A172 (cell line): ENCODE data around the gene MRC2. TPM values are rescaled to one million over a fixed set of nuclear protein-coding genes. Genes with fewer than 3 reads are reported as not detected.

ENCODE experiments used
- DNase-seq: peaks from one replicate; pipeline ENCODE4 v3.0.0-alpha.2; 2015; ENCODE audit warnings: low spot score
- total RNA-seq: library from RNA; depleted of rRNA; stranded (reverse); fragments of >200 nt; shearing (Covaris generic); gene quantifications from 2 replicates; pipeline ENCODE4 v1.2.3, GENCODE V29; 2014

Gene MRC2
- total RNA-seq, 1 experiment from 2014 or later, result 123 TPM

DNA sequence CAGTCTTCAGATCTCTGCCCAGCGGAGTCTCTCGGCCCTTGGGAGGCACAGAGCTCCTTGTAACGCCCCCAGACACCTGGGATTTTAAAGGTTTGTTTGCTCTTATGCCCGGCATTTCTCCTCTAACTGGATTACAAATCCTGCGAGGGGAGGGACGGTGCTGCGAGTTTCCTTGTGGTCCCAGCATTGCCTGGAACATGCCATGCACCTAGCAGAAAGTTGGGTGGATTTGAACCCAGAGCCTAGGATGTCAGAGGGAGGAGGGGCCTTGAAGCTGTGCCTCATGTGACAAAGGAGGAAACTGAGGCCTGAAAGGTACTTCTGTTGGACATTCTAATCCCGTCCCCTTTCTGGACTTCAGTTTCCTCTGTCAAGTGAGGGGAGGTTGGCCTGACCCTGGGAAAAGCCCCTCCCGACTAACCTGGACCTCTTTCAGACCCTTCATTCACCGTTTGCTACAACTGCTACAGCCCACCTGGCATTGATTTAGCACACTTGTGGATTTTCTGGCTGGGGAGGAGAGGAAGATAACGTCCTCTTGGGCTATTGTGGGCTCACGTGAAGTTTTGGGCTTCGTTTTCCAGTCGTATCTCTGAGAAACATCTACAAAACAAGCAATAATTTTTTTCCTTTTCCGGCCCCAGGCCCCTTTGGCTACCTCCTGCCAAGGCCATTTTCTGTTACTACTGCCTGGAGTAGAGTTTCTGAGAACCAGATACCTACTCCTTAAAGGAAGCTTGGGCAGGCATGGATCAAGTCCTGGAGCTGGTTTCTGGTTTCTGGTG is 30.9 kb downstream of the MRC2 start:
- no peak for DNase-seq

DNA sequence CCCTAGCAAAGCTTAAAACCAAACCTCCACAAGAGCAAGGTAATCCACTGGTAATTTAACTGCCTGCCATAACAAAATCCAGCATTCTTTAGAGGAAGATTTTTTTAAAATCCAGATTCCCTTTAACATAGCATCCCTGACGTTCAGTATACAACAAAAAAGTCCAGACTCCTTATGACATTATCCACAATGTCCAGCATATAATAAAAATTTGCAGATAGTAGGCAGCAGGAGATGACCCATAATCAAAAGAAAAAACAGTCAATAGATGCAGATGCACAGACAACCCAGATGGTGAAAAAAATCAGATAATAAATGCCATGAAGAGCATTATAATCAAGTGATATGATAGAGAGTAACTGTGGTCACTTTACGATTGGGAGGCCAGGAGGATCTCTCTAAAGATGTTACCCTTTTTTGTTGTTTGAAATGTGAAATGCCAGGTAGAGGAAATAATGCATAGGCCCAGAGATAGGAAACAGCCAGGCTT is 33.2 kb downstream of the MRC2 start:
- DNase-seq, result no peak

DNA sequence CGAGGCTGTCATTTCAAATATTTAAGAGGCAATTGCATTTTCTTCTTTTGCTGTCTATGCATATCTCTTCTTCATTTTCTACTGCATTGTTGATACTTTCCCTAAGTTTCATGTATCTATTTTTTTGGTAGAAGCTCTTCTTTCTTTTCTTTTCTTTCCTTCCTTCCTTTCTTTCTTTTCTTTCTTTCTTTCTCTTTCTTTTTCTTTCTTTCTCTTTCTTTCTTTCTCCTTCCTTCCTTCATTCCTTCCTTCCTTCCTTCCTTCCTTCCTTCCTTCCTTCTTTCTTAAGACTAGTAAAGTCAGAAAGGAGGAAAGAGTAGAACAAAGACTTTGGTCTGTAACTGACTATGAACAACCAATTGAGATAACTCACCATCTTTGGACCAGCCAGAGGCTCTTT is 33.9 kb downstream of the MRC2 start:
- no peak for DNase-seq

DNA sequence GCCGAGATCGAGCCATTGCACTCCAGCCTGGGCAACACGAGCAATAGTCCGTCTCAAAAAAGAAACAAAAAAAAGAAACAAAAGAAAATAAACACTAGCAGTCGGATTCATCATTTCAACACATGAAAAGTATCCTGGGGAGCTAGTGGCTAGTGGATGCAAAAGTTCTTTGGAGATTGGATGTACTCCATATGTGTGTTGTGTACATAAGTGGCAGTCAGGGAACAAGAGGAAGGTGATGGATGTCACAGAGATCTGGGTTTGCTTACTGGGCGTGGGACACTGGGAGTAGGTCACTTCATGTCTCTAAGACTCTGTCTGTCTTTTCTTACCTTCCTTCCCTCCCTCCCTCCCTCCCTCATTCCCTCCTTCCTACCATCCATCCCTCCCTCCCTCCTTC is 35.4 kb downstream of the MRC2 start:
- no peak for DNase-seq

DNA sequence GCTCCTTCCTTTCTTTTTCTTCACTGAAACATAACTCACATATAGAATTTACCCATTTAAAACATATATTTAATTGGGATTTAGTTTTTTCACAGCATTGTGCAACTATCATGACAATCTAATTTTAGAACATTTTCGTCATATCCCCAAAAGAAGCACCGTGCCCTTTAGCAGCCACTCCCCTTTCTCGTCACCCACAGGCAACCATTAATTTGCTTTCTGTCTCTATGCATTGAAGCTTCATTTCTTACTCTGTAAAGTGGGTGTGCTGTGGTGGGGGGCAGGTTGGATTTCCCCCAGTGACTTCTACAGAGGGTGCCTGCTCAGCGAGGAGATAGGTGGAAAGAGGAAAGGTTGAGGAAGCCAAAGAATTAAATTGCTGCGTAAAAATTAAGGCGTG is 35.8 kb downstream of the MRC2 start:
- DNase-seq, result no peak

DNA sequence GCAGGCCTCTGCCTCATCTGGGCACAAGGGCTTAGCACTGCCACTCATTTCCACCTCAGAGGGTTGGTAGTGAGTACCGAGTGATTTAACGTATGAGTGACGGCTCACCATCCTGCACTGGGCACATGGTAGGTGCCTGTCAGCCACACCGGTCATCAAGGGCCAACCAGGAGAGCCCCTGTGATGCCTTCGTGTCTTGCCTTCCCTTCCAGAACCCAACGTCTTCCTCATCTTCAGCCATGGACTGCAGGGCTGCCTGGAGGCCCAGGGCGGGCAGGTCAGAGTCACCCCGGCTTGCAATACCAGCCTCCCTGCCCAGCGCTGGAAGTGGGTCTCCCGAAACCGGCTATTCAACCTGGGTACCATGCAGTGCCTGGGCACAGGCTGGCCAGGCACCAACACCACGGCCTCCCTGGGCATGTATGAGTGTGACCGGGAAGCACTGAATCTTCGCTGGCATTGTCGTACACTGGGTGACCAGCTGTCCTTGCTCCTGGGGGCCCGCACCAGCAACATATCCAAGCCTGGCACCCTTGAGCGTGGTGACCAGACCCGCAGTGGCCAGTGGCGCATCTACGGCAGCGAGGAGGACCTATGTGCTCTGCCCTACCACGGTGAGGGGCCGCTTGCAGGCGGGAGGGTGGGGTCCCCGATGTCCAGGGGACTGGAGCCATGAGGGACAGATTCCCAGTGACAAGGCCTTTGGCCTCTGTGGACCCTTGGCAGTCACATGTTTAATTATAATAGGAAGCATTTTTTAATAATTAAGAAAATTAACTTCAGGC is 37.1 kb downstream of the MRC2 start:
- no peak for DNase-seq

DNA sequence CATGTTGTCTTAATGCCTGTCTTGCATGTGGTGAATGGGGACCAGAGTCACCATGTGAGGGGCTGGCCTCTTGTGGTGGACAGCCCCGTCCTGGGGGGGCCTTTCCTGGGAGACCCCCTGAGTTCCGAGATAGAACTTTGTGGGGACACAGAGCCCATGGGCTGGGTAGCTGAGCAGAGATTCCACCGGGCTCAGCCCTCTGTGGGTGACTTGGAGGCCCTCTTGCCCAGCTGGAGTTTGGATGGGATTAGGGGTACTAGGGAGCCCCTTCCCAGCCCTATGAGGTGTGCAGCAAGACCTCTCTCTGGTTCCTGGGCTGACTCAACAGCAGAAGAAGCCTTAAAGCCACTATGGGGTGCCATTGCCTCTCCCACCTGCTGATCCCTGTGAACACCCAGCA is 38.1 kb downstream of the MRC2 start:
- DNase-seq, result no peak

DNA sequence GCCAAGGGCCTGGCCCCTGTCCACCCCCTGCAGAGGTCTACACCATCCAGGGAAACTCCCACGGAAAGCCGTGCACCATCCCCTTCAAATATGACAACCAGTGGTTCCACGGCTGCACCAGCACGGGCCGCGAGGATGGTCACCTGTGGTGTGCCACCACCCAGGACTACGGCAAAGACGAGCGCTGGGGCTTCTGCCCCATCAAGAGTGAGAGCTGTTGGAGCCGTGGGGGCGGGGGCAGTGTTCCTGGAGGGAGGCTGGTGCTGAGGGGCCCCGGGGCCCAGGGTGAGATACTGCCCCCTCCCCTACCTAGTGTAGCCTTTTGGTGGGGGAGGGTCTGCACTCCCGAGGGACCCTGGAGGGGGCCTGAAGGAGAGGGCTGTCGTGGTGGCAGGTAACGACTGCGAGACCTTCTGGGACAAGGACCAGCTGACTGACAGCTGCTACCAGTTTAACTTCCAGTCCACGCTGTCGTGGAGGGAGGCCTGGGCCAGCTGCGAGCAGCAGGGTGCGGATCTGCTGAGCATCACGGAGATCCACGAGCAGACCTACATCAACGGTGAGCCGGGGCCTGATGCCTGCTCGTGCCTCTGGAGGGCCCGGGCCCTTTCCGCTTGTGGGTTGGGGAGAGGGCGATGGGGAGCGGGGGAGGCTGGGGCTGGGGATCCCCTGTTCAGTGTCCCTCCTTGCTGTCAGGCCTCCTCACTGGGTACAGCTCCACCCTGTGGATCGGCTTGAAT is 38.8 kb downstream of the MRC2 start:
- DNase-seq, result no peak

DNA sequence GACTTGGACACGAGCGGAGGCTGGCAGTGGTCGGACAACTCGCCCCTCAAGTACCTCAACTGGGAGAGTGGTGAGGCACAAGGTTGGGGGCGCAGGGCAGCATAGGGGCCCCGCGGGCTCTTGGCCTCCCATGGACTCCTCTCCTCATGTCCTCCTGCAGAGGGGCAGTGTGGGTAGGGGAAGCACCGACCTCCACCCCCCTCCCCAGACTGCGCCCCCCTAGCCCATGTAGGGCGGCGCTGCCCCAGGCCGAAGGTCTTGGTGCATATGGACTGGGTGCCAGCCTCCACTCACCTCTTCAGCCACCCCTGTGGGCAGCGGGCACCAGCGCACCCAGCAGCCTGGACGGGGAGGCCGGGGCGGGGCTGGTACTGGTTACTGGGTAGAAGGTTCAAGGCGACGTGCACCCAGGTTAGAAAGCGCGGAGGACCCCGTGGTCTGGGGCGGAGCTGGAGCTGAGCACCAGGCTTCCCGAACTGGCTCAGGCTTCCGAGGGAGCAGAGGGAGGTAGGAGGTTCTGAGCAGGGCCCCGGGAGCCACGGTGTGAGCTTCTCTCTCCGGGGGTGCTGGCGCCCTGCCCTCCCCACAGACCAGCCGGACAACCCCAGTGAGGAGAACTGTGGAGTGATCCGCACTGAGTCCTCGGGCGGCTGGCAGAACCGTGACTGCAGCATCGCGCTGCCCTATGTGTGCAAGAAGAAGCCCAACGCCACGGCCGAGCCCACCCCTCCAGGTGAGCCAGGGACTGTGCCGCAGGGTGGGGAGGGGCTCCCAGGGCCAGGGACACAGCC is 39.5 kb downstream of the MRC2 start:
- no peak for DNase-seq

DNA sequence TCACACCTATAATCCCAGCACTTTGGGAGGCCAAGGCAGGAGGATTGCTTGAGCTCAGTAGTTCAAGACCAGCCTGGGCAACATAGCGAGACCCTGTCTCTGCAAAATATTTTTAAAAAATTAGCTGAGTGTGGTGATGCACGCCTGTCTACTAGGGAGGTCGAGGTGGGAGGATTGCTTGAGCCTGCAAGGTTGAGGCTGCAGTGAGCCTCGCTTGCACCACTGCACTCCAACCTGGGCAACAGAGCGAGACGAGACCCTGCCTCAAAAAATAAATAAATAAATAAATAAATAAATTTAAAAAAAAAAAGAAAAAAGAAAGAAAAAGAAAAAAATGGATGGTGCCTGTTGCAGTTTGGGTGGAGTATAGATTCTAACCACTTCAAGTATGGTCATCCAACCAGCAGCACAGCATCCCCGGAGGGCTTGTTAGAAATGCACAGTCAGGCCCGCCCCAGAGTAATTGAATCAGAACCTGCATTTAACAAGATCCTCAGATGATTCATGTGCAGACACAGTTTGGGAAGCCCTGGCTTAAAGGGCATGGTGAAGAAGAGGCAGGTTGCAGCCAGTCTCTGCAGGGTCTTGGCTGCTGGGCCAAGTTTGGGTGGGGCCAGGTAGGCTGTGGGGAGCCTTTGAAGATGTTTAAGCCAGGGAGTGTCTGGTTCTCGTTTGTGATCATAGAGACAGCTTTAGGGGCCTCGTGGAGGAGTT is 40.8 kb downstream of the MRC2 start:
- peak; percentile 26 for DNase-seq

DNA sequence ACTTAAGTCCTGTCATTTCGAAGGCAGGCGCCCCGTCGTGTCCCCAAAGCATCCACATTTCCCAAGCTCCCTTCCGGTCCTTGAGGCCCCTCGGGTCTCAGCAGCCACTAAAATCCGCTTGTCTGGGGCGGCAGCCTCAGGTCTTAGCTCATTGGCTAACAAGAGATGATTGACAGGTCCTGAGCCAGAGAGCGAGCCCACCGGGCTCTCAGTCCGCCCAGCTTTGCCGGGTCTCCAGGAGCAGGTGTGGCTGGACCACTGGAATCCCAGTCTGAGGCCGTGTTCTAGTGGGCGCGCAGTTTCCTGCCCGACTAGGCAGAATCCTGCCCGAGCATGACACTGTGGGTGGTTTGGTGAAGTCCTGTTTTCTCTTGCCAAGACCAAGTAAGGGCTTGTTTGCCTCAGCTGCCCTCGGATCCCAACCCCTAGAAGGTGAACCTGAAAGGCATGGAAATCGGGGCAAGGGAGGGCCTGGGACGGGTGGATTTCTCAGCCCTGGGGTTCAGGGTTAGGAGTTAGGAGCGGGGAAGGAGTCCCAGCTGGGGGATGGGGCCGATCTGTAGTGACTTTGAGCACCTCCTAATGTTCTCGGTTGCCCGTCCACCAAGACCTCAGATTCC is 42.8 kb downstream of the MRC2 start:
- DNase-seq, result no peak

DNA sequence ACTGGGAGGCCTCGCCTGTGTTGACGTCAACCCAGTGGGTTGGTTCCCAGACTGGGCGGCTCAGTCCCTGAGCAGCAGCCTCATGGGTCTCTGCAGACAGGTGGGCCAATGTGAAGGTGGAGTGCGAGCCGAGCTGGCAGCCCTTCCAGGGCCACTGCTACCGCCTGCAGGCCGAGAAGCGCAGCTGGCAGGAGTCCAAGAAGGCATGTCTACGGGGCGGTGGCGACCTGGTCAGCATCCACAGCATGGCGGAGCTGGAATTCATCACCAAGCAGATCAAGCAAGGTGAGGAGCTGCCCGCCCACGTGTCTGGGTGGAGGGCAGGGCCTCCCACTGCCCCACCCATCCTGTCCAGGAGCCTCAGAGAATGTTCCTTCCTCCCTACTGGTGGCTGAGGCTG is 44.1 kb downstream of the MRC2 start:
- DNase-seq, result no peak

DNA sequence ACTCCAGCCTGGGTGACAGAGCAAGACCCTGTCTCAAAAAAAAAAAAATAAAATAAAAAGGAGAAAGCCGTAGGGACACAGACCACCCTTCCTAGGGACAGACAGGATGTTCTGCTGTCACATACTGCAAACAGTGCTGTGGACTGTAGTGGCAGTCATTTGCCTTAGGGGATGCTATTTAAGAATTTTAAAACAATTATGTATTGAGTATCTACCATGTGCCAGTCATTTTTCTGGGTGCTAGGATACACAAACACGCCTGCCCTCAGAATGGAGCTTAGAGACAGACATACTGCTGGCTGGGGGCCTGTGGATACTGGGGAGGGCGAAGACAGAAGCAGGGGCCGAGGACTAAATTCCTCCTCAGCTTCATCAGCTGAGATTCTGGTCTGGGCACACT is 45.5 kb downstream of the MRC2 start:
- no peak for DNase-seq

DNA sequence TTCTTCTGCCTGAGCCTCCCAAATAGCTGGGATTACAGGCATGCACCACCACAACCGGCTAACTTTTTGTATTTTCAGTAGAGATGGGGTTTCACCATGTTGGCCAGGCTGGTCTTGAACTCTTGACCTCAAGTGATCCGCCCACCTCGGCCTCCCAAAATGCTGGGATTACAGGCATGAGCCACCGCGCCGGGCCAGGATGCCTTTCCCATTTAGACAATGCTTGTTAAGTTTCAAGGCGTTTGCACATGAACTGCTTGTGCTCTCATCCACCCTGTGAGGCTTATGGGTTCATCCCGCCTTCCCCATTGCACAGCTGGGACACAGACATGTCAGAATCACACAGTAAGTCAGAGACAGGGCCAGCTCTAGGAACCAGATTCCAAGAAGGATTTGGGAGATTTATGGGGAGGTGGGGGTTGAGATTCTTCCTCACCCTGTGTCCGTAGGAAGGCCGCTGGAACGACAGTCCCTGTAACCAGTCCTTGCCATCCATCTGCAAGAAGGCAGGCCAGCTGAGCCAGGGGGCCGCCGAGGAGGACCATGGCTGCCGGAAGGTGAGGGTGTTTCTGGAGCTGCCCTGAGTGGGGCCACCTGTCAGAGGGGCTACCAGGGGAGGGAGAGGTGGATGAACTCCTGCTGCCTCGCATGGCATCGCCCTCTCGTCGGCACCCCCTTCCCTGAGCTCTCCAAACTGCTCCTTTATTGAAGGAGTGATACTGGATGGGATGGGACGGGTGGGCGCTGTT is 46.3 kb downstream of the MRC2 start:
- no peak for DNase-seq

DNA sequence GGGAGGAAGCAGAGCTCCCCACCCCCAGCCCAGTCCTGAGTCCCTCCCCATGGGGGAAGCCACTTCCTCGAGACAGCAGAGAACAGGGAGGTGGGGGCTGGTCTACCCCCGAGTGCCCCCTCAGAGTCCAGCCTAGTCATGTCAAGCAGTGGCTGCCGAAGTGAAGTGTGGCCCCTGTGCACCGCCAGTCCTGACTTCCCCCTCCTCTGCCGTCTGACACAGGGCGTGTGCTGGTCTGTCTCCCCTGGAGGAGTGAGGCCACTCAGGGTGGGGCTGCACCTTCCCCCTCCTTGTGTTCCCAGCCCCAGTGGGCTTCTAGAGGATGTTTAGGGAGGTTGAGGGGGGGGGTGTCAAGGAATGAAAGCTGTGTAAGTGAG is 46.9 kb downstream of the MRC2 start:
- no peak for DNase-seq

DNA sequence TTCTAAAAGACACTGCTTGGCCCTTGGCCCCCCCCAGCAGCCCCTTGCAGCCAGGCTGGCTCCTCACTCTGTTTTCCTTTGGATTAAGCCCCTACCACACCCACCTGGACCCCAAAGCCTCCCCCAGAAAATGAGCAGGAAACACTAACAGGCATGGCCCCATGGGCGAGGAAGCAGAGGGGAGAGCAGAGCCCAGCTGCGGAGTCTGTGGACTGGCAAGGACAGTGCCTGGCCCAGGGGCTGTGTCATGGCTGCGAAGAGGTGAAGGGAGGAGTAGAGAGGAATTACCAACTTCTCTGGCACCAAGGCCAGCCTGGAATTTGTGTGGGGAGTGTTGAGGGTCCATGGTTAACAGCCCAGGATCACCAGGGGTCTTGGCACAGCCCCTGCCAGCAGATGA is 47.4 kb downstream of the MRC2 start:
- no peak for DNase-seq

DNA sequence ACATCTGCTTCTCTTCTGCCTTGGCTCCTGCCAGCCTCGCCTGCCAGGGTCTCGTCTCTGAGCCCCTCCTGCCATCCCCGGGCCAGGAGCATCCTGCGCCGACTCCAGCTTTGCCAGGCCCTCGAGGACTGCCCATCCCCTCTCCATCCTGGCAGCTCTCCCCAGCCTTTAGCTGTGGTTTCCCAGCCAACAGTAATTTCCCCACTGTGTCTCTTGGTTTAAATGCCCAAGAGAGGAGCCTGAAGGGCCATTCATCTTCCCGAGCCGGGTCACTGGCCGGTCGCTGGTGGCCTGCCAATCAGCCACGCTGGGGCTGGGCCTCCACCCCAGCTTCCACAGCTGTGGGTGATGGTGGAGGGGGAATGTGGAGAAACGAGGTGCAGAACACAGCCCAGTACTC is 47.8 kb downstream of the MRC2 start:
- DNase-seq, result peak; percentile 34

DNA sequence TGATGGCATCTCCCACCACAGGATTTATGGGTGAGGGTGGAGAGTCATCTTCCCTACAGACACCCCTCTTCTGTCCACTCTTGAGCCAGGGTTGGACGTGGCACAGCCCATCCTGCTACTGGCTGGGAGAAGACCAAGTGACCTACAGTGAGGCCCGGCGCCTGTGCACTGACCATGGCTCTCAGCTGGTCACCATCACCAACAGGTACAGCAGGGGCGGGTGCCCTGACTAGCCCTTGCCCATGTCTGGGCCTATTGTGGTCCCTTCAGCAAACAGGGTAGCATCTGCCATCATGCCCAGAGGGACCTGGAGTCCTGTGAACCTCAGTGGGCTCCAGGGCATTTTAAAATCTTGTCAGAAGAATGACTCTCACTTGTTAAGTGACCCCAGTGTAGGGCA is 48.2 kb downstream of the MRC2 start:
- no peak for DNase-seq

DNA sequence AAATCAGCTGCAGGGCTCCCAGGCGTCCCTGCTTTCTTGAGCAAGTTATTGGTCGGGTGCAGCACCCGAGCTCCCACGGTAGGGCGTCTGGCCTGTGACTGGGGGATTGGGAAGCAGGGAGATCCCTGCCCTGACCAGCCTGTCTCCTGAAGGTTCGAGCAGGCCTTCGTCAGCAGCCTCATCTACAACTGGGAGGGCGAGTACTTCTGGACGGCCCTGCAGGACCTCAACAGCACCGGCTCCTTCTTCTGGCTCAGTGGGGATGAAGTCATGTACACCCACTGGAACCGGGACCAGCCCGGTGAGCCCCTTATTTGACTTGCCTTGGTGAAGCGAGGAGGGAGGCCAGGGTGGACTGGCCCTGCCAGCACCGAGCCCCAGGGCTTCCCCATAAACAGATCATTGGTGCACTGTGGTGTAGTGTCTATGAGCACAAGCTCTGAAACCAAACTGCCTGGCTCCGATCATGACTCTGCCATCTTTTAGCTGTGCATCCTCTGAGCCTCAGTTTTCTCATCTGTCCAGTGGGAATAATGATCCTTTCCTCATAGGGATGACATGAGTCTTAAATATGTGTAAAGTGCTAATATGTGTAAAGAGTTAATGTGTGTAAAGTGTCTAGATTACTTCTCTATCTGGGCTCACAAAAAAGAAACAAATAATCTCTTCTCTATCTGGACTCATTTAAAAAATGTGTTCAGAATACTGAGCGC is 48.9 kb downstream of the MRC2 start:
- DNase-seq, result no peak
